ENCODE measurements around the gene MRPS27. TPM values are rescaled to one million over a fixed set of nuclear protein-coding genes. Genes with fewer than 3 reads are reported as not detected.

The MRPS27 gene
- total and polyA plus RNA-seq, 9 of the 15 experiments (the other 6 are each of a cell fraction or from before 2014, with no cell fraction given): 73.6 to 144 (median 106) TPM

DNA sequence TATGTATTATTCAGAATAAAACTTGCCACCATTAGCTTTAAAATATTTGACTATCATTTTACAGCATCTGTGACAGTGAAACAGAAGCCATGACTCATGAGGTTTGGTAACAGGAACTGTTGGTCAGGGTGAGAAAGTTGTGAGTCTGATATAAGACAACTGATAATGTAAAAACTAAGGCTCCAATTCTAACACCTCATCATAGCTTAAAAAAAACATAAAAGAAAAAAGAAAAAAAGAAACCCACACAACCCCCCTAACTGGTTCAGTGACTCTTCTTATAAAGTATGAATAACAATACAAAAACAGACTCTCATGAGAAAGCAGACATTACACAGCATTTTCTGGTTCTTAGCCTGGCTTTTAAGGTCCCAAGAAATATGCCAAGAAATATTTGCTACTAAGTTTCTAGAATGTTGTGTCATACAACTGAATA, 85.8 kb downstream of the MRPS27 start (continued):
- TF ChIP-seq, protein P1, sequence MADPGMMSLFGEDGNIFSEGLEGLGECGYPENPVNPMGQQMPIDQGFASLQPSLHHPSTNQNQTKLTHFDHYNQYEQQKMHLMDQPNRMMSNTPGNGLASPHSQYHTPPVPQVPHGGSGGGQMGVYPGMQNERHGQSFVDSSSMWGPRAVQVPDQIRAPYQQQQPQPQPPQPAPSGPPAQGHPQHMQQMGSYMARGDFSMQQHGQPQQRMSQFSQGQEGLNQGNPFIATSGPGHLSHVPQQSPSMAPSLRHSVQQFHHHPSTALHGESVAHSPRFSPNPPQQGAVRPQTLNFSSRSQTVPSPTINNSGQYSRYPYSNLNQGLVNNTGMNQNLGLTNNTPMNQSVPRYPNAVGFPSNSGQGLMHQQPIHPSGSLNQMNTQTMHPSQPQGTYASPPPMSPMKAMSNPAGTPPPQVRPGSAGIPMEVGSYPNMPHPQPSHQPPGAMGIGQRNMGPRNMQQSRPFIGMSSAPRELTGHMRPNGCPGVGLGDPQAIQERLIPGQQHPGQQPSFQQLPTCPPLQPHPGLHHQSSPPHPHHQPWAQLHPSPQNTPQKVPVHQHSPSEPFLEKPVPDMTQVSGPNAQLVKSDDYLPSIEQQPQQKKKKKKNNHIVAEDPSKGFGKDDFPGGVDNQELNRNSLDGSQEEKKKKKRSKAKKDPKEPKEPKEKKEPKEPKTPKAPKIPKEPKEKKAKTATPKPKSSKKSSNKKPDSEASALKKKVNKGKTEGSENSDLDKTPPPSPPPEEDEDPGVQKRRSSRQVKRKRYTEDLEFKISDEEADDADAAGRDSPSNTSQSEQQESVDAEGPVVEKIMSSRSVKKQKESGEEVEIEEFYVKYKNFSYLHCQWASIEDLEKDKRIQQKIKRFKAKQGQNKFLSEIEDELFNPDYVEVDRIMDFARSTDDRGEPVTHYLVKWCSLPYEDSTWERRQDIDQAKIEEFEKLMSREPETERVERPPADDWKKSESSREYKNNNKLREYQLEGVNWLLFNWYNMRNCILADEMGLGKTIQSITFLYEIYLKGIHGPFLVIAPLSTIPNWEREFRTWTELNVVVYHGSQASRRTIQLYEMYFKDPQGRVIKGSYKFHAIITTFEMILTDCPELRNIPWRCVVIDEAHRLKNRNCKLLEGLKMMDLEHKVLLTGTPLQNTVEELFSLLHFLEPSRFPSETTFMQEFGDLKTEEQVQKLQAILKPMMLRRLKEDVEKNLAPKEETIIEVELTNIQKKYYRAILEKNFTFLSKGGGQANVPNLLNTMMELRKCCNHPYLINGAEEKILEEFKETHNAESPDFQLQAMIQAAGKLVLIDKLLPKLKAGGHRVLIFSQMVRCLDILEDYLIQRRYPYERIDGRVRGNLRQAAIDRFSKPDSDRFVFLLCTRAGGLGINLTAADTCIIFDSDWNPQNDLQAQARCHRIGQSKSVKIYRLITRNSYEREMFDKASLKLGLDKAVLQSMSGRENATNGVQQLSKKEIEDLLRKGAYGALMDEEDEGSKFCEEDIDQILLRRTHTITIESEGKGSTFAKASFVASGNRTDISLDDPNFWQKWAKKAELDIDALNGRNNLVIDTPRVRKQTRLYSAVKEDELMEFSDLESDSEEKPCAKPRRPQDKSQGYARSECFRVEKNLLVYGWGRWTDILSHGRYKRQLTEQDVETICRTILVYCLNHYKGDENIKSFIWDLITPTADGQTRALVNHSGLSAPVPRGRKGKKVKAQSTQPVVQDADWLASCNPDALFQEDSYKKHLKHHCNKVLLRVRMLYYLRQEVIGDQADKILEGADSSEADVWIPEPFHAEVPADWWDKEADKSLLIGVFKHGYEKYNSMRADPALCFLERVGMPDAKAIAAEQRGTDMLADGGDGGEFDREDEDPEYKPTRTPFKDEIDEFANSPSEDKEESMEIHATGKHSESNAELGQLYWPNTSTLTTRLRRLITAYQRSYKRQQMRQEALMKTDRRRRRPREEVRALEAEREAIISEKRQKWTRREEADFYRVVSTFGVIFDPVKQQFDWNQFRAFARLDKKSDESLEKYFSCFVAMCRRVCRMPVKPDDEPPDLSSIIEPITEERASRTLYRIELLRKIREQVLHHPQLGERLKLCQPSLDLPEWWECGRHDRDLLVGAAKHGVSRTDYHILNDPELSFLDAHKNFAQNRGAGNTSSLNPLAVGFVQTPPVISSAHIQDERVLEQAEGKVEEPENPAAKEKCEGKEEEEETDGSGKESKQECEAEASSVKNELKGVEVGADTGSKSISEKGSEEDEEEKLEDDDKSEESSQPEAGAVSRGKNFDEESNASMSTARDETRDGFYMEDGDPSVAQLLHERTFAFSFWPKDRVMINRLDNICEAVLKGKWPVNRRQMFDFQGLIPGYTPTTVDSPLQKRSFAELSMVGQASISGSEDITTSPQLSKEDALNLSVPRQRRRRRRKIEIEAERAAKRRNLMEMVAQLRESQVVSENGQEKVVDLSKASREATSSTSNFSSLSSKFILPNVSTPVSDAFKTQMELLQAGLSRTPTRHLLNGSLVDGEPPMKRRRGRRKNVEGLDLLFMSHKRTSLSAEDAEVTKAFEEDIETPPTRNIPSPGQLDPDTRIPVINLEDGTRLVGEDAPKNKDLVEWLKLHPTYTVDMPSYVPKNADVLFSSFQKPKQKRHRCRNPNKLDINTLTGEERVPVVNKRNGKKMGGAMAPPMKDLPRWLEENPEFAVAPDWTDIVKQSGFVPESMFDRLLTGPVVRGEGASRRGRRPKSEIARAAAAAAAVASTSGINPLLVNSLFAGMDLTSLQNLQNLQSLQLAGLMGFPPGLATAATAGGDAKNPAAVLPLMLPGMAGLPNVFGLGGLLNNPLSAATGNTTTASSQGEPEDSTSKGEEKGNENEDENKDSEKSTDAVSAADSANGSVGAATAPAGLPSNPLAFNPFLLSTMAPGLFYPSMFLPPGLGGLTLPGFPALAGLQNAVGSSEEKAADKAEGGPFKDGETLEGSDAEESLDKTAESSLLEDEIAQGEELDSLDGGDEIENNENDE (IDR thresholded peaks at IDR 0.05; ENCODE audit: low read depth, low read length): no peak
- no peak for TF ChIP-seq NBN (IDR thresholded peaks at IDR 0.05; ENCODE audit: low read depth)
- TF ChIP-seq, protein P2, sequence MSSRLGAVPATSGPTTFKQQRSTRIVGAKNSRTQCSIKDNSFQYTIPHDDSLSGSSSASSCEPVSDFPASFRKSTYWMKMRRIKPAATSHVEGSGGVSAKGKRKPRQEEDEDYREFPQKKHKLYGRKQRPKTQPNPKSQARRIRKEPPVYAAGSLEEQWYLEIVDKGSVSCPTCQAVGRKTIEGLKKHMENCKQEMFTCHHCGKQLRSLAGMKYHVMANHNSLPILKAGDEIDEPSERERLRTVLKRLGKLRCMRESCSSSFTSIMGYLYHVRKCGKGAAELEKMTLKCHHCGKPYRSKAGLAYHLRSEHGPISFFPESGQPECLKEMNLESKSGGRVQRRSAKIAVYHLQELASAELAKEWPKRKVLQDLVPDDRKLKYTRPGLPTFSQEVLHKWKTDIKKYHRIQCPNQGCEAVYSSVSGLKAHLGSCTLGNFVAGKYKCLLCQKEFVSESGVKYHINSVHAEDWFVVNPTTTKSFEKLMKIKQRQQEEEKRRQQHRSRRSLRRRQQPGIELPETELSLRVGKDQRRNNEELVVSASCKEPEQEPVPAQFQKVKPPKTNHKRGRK (tag; IDR thresholded peaks at IDR 0.05): no peak
- TF ChIP-seq ZNF239 (CRISPR knock-in tag; IDR thresholded peaks at IDR 0.05): peak; percentile 55; the same call in 1 of the 2 replicates
- TF ChIP-seq, protein P3, sequence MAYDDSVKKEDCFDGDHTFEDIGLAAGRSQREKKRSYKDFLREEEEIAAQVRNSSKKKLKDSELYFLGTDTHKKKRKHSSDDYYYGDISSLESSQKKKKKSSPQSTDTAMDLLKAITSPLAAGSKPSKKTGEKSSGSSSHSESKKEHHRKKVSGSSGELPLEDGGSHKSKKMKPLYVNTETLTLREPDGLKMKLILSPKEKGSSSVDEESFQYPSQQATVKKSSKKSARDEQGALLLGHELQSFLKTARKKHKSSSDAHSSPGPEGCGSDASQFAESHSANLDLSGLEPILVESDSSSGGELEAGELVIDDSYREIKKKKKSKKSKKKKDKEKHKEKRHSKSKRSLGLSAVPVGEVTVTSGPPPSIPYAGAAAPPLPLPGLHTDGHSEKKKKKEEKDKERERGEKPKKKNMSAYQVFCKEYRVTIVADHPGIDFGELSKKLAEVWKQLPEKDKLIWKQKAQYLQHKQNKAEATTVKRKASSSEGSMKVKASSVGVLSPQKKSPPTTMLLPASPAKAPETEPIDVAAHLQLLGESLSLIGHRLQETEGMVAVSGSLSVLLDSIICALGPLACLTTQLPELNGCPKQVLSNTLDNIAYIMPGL (CRISPR knock-in tag; IDR thresholded peaks at IDR 0.05): no peak
- TF ChIP-seq MEIS2 (IDR thresholded peaks at IDR 0.05; ENCODE audit: partially characterized antibody): peak; percentile 40
- no peak for TF ChIP-seq SP2 (IDR thresholded peaks at IDR 0.05; ENCODE audit: extremely low read depth, low read depth, low read length, poor library complexity, severe bottlenecking)
- TF ChIP-seq NFIC (IDR thresholded peaks at IDR 0.05): 0 out of 2 replicates have a peak, but pooled peaks have one; percentile 24
- TF ChIP-seq ZNF584 (CRISPR knock-in tag; IDR thresholded peaks at IDR 0.05; ENCODE audit: low read depth): no peak
- TF ChIP-seq SMAD4 (CRISPR knock-in tag; conservative IDR thresholded peaks at IDR 0.05): peak; percentile 31; the same call in 1 of the 2 replicates
- no peak for TF ChIP-seq NR1H2 (CRISPR knock-in tag; IDR thresholded peaks at IDR 0.05)
- TF ChIP-seq SMAD3 (CRISPR knock-in tag; conservative IDR thresholded peaks at IDR 0.05): 0 out of 2 replicates have a peak, but pooled peaks have one; percentile 67
- no peak for TF ChIP-seq RAD51 (IDR thresholded peaks at IDR 0.05; ENCODE audit: borderline replicate concordance, low read depth)
